OCI-LY7 (cell line): ENCODE measurements around the gene SNRPF. TPM values are rescaled to one million over a fixed set of nuclear protein-coding genes. Genes with fewer than 3 reads are reported as not detected.

Source experiments
- BruUV-seq: library from RNA; stranded (reverse); fragments of 400-500 nt; replicated peaks from 2 replicates; lab custom pipeline; 2021; lab: Mats Ljungman, UMichigan
- CTCF ChIA-PET: fragments of 300-600 bp; sonication (Branson Sonifier 250); formaldehyde crosslinking; loops from one replicate; lab custom pipeline; 2022; ENCODE audit warnings: antibody characterized with exemption; ENCODE audit not compliant: unreplicated experiment; lab: Charles Lee
- POLR2A ChIA-PET: fragments of 300-600 bp; sonication (Branson Sonifier 250); formaldehyde crosslinking; loops from one replicate; lab custom pipeline; 2022; ENCODE audit warnings: antibody characterized with exemption; lab: Charles Lee
- DNase-seq: peaks from one replicate; pipeline ENCODE4 v3.0.0-alpha.2; 2015; ENCODE audit warnings: low spot score
- H2AFZ ChIP-seq: fragments of 200-600 bp; sonication (generic), shearing (Covaris generic); 2 replicates; pipeline ENCODE4 v1.6.1; 2014; ENCODE audit warnings: mild to moderate bottlenecking, antibody characterized with exemption, low read length, moderate library complexity
- H3K27ac ChIP-seq: fragments of 200-600 bp; sonication (generic); 2 replicates; pipeline ENCODE4 v1.5.1; 2014; ENCODE audit warnings: mixed run types, low read depth, mild to moderate bottlenecking, moderate library complexity, low read length, inconsistent platforms; ENCODE audit not compliant: poor library complexity, severe bottlenecking
- H3K36me3 ChIP-seq: fragments of 200-600 bp; sonication (generic); 2 replicates; pipeline ENCODE4 v1.6.1; 2014; ENCODE audit warnings: mild to moderate bottlenecking, antibody characterized with exemption, low read length, moderate library complexity, mixed read lengths; ENCODE audit not compliant: insufficient read depth
- H3K4me1 ChIP-seq: fragments of 200-600 bp; sonication (generic); 2 replicates; pipeline ENCODE4 v1.5.1; 2014; ENCODE audit warnings: mild to moderate bottlenecking, low read length; ENCODE audit not compliant: insufficient read depth, poor library complexity, severe bottlenecking
- H3K4me2 ChIP-seq: fragments of 200-600 bp; sonication (generic); 2 replicates; pipeline ENCODE4 v1.6.1; 2014; ENCODE audit warnings: mild to moderate bottlenecking, low read length
- H3K4me3 ChIP-seq: fragments of 200-600 bp; sonication (generic); 2 replicates; pipeline ENCODE4 v1.5.1; 2014; ENCODE audit warnings: mild to moderate bottlenecking, low read depth, low read length; ENCODE audit not compliant: poor library complexity, severe bottlenecking
- H3K79me2 ChIP-seq: fragments of 200-600 bp; sonication (generic); 2 replicates; pipeline ENCODE4 v1.6.1; 2016; ENCODE audit warnings: low read depth, mild to moderate bottlenecking, low read length, moderate library complexity, mixed read lengths; ENCODE audit not compliant: insufficient read depth
- H3K9me2 ChIP-seq: fragments of 200-600 bp; sonication (generic); 2 replicates; pipeline ENCODE4 v1.6.1; 2016; ENCODE audit warnings: mild to moderate bottlenecking, low read length, mixed read lengths; ENCODE audit not compliant: insufficient read depth
- H3K9me3 ChIP-seq: fragments of 200-600 bp; sonication (generic); 2 replicates; pipeline ENCODE4 v1.6.1; 2014; ENCODE audit warnings: mild to moderate bottlenecking, mixed run types, low read length, mixed read lengths
- H4K20me1 ChIP-seq: fragments of 200-600 bp; sonication (generic); 2 replicates; pipeline ENCODE4 v1.6.1; 2014; ENCODE audit warnings: mild to moderate bottlenecking, antibody characterized with exemption, low read length, moderate library complexity, mixed read lengths; ENCODE audit not compliant: insufficient read depth
- CTCF ChIP-seq: fragments of 200-600 bp; sonication (generic); conservative IDR thresholded peaks from 2 replicates; pipeline ENCODE4 v1.5.1; 2014; ENCODE audit warnings: mild to moderate bottlenecking, antibody characterized with exemption, low read length, moderate library complexity, mixed read lengths
- EZH2phosphoT487 ChIP-seq: fragments of 200-600 bp; sonication (generic); IDR thresholded peaks from 2 replicates; pipeline ENCODE4 v1.6.1; 2018; ENCODE audit warnings: low read depth, borderline replicate concordance, mild to moderate bottlenecking, mixed run types, antibody characterized with exemption, low read length, moderate library complexity, mixed read lengths
- intact Hi-C: fragments of 100-400 bp; cut with micrococcal nuclease; formaldehyde crosslinking; loops from one replicate; pipeline ENCODE4 v1.10.0; 2022; ENCODE audit not compliant: unreplicated experiment
- total RNA-seq, 2 experiments: library from RNA; depleted of rRNA in 1 of 2; stranded (reverse); fragments of >200 nt in 1 of 2; shearing (Covaris generic) in 1 of 2; gene quantifications; 2 replicates each; pipeline ENCODE4 v1.2.3, GENCODE V29; 2014 to 2022

Gene SNRPF
- total RNA-seq, 2 experiments from 2014 or later: 34.9 to 53.2 TPM

GRCh38 chr12:95834572-95834971 is 24.2 kb upstream of the SNRPF start:
- H4K20me1 ChIP-seq: no peaks in the 10 kb centered on the region
- H3K36me3 ChIP-seq: no peaks in the 10 kb centered on the region
- no peaks in the 10 kb centered on the region for H3K4me1 ChIP-seq
- H3K4me2 ChIP-seq: no peak overlapping the region
- no peak overlapping the region for H3K27ac ChIP-seq
- DNase-seq: no peak
- no peak overlapping the region for H3K4me3 ChIP-seq
- intact Hi-C loops: no loop called here
- no peaks in the 10 kb centered on the region for H3K9me3 ChIP-seq
- H2AFZ ChIP-seq: no peak overlapping the region
- H3K9me2 ChIP-seq: no peaks in the 10 kb centered on the region
- no TSS peak for BruUV-seq
- ChIA-PET CTCF (no interaction called here), POLR2A (interaction anchor here (0.6 to 0.7 kb wide), 2 partner anchors 18 to 536 kb away, joined by 3 read pairs; no protein-coding TSS in a partner anchor)
- TF ChIP-seq CTCF: no peak
- no peak for TF ChIP-seq EZH2phosphoT487
- H3K79me2 ChIP-seq: no peaks in the 10 kb centered on the region

- no TSS peak for BruUV-seq
- no peaks in the 10 kb centered on the region for H3K9me2 ChIP-seq
- no peaks in the 10 kb centered on the region for H4K20me1 ChIP-seq
- H3K36me3 ChIP-seq: no peaks in the 10 kb centered on the region
- ChIA-PET CTCF (no interaction called here), POLR2A (interaction anchor here (0.6 kb wide), 1 partner anchor 253 kb away, joined by 3 read pairs; no protein-coding TSS in a partner anchor)
- no peaks in the 10 kb centered on the region for H3K9me3 ChIP-seq
- TF ChIP-seq CTCF: no peak
- H3K4me2 ChIP-seq: no peak overlapping the region
- no peak overlapping the region for H2AFZ ChIP-seq
- H3K79me2 ChIP-seq: no peaks in the 10 kb centered on the region
- no peak overlapping the region for H3K4me3 ChIP-seq
- no peak overlapping the region for H3K27ac ChIP-seq
- H3K4me1 ChIP-seq: no peaks in the 10 kb centered on the region
- DNase-seq: no peak
- intact Hi-C loops: no loop called here
Measured at GRCh38 chr12:95836185-95836609, 22.6 kb upstream of the SNRPF start.

GRCh38 chr12:95836630-95837239 is 22.0 kb upstream of the SNRPF start:
- no peak for DNase-seq
- intact Hi-C loops: no loop called here
- POLR2A ChIA-PET: no interaction called here
- Histone ChIP-seq H3K9me2 (no peaks in the 10 kb centered on the region), H3K4me1 (no peaks in the 10 kb centered on the region), H3K36me3 (no peaks in the 10 kb centered on the region), H3K4me3 (no peak overlapping the region), H4K20me1 (no peaks in the 10 kb centered on the region), H3K79me2 (no peaks in the 10 kb centered on the region), H3K4me2 (no peak overlapping the region), H3K9me3 (no peaks in the 10 kb centered on the region), H2AFZ (no peak overlapping the region), H3K27ac (no peak overlapping the region)
- TF ChIP-seq CTCF (no peak), EZH2phosphoT487 (no peak)
- CTCF ChIA-PET: no interaction called here
- no TSS peak for BruUV-seq
